Pons (tissue), 1 donor: ENCODE results near the gene CMIP.
"Not testable (repeated sequence)": the region's sequence is repeated elsewhere in the genome, so short reads cannot be mapped to it uniquely, and the experiment has no call there.

Experiments
- DNase-seq: peaks from one replicate; pipeline ENCODE4 v3.0.0-alpha.2; 2016; ENCODE audit warnings: low spot score

Gene CMIP

GRCh38 chr16:81421536-81421935 is 23.1 kb upstream of the CMIP start:
- DNase-seq: no peak

GRCh38 chr16:81422153-81422552 is 22.5 kb upstream of the CMIP start:
- DNase-seq: not testable (repeated sequence)

GRCh38 chr16:81424771-81425170 is 19.8 kb upstream of the CMIP start:
- DNase-seq: no peak

- no peak for DNase-seq
Observed at GRCh38 chr16:81427219-81427618, 17.4 kb upstream of the CMIP start.

- no peak for DNase-seq
Observed at GRCh38 chr16:81429045-81429521, 15.5 kb upstream of the CMIP start.

- DNase-seq: no peak
Observed at GRCh38 chr16:81431554-81432353, 12.9 kb upstream of the CMIP start.

GRCh38 chr16:81432937-81433557 is 11.6 kb upstream of the CMIP start:
- no peak for DNase-seq

- DNase-seq: no peak
Observed at GRCh38 chr16:81435103-81435502, 9.5 kb upstream of the CMIP start.

- DNase-seq: no peak
Observed at GRCh38 chr16:81435567-81435966, 9.0 kb upstream of the CMIP start.

GRCh38 chr16:81436386-81436785 is 8.2 kb upstream of the CMIP start:
- DNase-seq: no peak

GRCh38 chr16:81437865-81438264 is 6.7 kb upstream of the CMIP start:
- DNase-seq: no peak

- DNase-seq: no peak
Observed at GRCh38 chr16:81440888-81441761, 3.5 kb upstream of the CMIP start.

- no peak for DNase-seq
Observed at GRCh38 chr16:81442220-81442915, 2.2 kb upstream of the CMIP start.

- DNase-seq: no peak
Observed at GRCh38 chr16:81442916-81443687, 1.5 kb upstream of the CMIP start.

GRCh38 chr16:81443688-81444447 is 740 bp upstream of the CMIP start:
- DNase-seq: no peak

- DNase-seq: no peak
Observed at GRCh38 chr16:81445143-81445961, 744 bp downstream of the CMIP start.

GRCh38 chr16:81445966-81446906 is 1.6 kb downstream of the CMIP start:
- DNase-seq: no peak

GRCh38 chr16:81446907-81447268 is 2.3 kb downstream of the CMIP start:
- DNase-seq: no peak
